Heart right ventricle (tissue), 16 donors: Measurements from ENCODE around the gene MYRF. TPM values are rescaled to one million over a fixed set of nuclear protein-coding genes. Genes with fewer than 3 reads are reported as not detected.

Experiments
- ATAC-seq, 8 donors: fragments of 200-7000 bp; cut with Tn5 transposase; one replicate each; pipeline ENCODE4 v1.9.1; 2020; ENCODE audit warnings: mild to moderate bottlenecking in 8 of 8, moderate library complexity in 8 of 8, moderate number of reproducible peaks in 1 of 8
- DNase-seq, 2 donors: peaks; one replicate each; pipeline ENCODE4 v3.0.0-alpha.2; 2020
- H3K27ac ChIP-seq, 10 donors: fragments of 200-600 bp; sonication (generic) in 2 of 10; one replicate each; pipeline versions ENCODE4 v1.5.0 to v1.8.0; 2020 to 2022; ENCODE audit warnings: mild to moderate bottlenecking in 3 of 10
- H3K27me3 ChIP-seq, 7 donors: fragments of 200-600 bp; one replicate each; pipeline ENCODE4 v1.8.0; 2021 to 2022; ENCODE audit warnings: mild to moderate bottlenecking in 2 of 7
- H3K36me3 ChIP-seq, 9 donors: fragments of 200-600 bp; sonication (generic) in 1 of 9; one replicate each; pipeline versions ENCODE4 v1.5.0 to v1.8.0; 2020 to 2022; ENCODE audit warnings: mild to moderate bottlenecking in 2 of 9
- H3K4me1 ChIP-seq, 9 donors: fragments of 200-600 bp; sonication (generic) in 1 of 9; one replicate each; pipeline versions ENCODE4 v1.5.0 to v1.8.0; 2020 to 2022; ENCODE audit warnings: mild to moderate bottlenecking in 4 of 9
- H3K4me3 ChIP-seq, 10 donors: fragments of 200-600 bp; sonication (generic) in 2 of 10; one replicate each; pipeline versions ENCODE4 v1.5.0 to v1.8.0; 2020 to 2022; ENCODE audit warnings: mild to moderate bottlenecking in 7 of 10, moderate library complexity in 2 of 10
- H3K9me3 ChIP-seq, 11 donors: fragments of 200-600 bp in 10 of 11; sonication (generic) in 2 of 11; one replicate each; pipeline versions ENCODE4 v1.5.0 to v1.8.0; 2013 to 2022; ENCODE audit warnings: mild to moderate bottlenecking in 2 of 11, control low read depth in 1 of 11, moderate library complexity in 1 of 11
- WGBS, 2 donors: extraction: QIAGEN DNeasy Blood & Tissue Kit; methylation state at CpG; one replicate each; pipeline ENCODE4 v1.1.7; 2013; ENCODE audit warnings: inconsistent platforms in 1 of 2; 5-methylcytosine and 5-hydroxymethylcytosine counted together
- intact Hi-C, 10 donors: fragments of 100-400 bp; cut with DNase I; formaldehyde crosslinking; loops; one replicate each; pipeline versions ENCODE4 v1.11.1 to v1.14.2; 2022
- polyA plus RNA-seq, 2 donors: library from polyadenylated mRNA; stranded (reverse); fragments of 200-250 nt; gene quantifications; one replicate each; pipeline ENCODE4 v1.2.3, GENCODE V29; 2013
- total RNA-seq, 10 donors: library from RNA; stranded (reverse); fragmentation: NEBNext Ultra II Directional in 3 of 10; extraction: Animal tissue kit (Norgen Biotek cat#: 25700) in 3 of 10; gene quantifications; one replicate each; pipeline versions ENCODE4 v1.2.1 to v1.2.4, GENCODE V29; 2021 to 2023
- TF ChIP-seq, protein P1 (sequence below), 9 donors: fragments of 200-600 bp; sonication (generic) in 2 of 9; IDR thresholded peaks; one replicate each; pipeline versions ENCODE4 v1.5.0 to v1.8.0; 2021 to 2022; ENCODE audit warnings: antibody characterized with exemption in 9 of 9, mild to moderate bottlenecking in 5 of 9, moderate library complexity in 1 of 9
- donor health status: Arrhythmogenic right ventricular cardiomyopathy.
- donor health status: ischemic (EF 13 %, LVEDD 7.1; RV severe dilation, severe dysfunction).
- donor health status: healthy with polysubstance abuse.
- donor health status: DM: no; HTN: yes; CAD: no.
- donor health status: DM: no; HTN: no; CAD: no.
- donor health status: ischemic (EF 25% LVEDD 6.9; RV normal size, moderate dysfunction).
- donor health status: ischemic (EF 25% LVEDD 5.7; RV mildly dilated, moderate dysfunction).
- donor health status: healthy.
- donor health status: DM: yes; HTN: yes; CAD: no.
- donor health status: Ischemic cardiomyopathy.
- donor health status: ischemic (EF 35%, LVEDD 5.7; RV mildly dilated, moderate dysfunction).
- donor health status: nonischemic (EF 11% LVEDD 7.7; RV severe dilation, severe dysfunction).
- donor health status: DM: yes; HTN: yes; CAD: no.
- donor health status: PGD.
- donor health status: ischemic (EF 29% LVEDD 5.4; RV normal size, mild dysfunction).
- donor health status: nonischemic (EF 23%, LVEDD 6.1; RV moderate dilation, normal function).

The MYRF gene
- total and polyA plus RNA-seq, 12 donors, result 0.13 to 1.2 (median 0.26) TPM

DNA sequence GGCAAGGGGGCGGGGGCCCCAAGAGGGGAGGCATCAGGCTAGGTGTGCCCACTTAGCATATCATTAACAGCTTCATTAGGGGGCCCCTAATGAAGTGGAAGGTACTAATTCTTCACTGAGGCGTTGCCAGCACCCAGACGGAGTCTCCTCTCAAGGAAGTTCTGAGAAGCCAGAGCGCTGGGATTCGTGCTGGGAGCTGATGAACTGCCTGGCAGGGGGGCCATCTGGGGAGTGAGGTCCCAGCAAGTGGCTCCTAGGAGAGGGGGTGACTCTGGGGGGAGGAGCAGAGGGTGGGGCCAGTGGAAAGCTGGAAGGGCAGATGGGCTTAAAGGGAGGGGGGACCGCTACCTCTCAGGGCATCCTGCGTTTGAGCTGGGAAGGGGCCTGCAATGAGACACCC is 42.4 kb upstream of the MYRF start:
- Histone ChIP-seq H3K4me1 (peaks cover 0 to 16% (median 5%) of the 10 kb centered on the region in 9 donors), H3K36me3 (no peaks in the 10 kb centered on the region), H3K27me3 (no peaks in the 10 kb centered on the region), H3K4me3 (no peak overlapping the region), H3K27ac (no peak overlapping the region), H3K9me3 (no peaks in the 10 kb centered on the region)
- intact Hi-C loops, result no loop called here
- DNase-seq (no peak), ATAC-seq (no peak)
- TF ChIP-seq, protein P1, sequence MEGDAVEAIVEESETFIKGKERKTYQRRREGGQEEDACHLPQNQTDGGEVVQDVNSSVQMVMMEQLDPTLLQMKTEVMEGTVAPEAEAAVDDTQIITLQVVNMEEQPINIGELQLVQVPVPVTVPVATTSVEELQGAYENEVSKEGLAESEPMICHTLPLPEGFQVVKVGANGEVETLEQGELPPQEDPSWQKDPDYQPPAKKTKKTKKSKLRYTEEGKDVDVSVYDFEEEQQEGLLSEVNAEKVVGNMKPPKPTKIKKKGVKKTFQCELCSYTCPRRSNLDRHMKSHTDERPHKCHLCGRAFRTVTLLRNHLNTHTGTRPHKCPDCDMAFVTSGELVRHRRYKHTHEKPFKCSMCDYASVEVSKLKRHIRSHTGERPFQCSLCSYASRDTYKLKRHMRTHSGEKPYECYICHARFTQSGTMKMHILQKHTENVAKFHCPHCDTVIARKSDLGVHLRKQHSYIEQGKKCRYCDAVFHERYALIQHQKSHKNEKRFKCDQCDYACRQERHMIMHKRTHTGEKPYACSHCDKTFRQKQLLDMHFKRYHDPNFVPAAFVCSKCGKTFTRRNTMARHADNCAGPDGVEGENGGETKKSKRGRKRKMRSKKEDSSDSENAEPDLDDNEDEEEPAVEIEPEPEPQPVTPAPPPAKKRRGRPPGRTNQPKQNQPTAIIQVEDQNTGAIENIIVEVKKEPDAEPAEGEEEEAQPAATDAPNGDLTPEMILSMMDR (IDR thresholded peaks at IDR 0.05), result no peak
- WGBS, 2 donors, result 90% methylated on average over 7 of the region's 7 CpGs

DNA sequence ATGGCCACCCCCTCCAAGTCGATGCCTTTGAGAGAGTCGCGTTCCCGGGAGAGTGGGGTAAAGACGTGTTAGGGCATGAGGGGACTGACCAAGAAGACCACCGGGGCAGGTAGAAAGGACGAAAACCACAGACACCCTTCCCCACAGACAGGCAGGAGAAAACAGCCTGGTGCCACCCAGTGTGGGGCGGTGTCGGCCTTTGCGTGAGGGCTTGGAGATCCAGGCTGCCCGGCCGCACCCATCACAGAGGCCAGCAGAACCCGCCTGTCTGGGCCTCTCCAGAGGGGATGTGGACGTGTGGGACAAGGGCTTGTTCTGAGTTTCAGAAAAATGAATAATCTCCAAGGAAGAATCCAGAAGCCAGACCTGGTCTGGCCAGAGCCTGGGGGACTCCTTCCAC is 41.4 kb upstream of the MYRF start:
- H3K4me1 ChIP-seq, result peaks cover 0 to 25% (median 6%) of the 10 kb centered on the region in 9 donors
- 90 to 95% methylated on average over 14 of the region's 14 CpGs for WGBS, 2 donors
- ATAC-seq, result no peak
- no peaks in the 10 kb centered on the region for H3K9me3 ChIP-seq
- TF ChIP-seq, protein P1 (IDR thresholded peaks at IDR 0.05), result no peak
- no peaks in the 10 kb centered on the region for H3K27me3 ChIP-seq
- intact Hi-C loops, result no loop called here
- H3K27ac ChIP-seq, result peak overlapping the region in 1 of 10 donors; percentile 14
- H3K36me3 ChIP-seq, result no peaks in the 10 kb centered on the region
- DNase-seq, result no peak
- no peak overlapping the region for H3K4me3 ChIP-seq

DNA sequence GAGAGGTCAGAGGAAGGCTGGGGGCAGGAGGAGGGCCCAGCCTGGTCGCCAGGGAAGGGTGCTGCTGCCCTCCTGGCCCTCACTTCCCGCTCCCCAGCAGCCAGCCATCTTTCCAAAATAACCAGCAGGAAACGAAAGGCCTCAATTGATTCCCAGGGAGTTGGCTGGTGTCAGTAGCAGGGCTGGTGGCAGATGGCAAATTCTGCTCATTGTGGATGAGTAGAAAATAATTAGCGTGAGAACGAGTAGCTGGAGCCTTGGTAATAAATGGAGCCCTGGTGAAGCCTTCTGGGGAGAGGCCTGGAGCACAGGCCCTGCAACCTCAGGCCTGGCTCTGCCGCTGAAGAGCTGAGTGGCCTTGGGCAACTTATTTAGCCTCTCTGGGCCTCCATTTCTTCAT is 40.9 kb upstream of the MYRF start:
- ATAC-seq, result no peak
- Histone ChIP-seq H3K9me3 (no peaks in the 10 kb centered on the region), H3K27me3 (no peaks in the 10 kb centered on the region), H3K4me1 (peaks cover 0 to 25% (median 6%) of the 10 kb centered on the region in 9 donors), H3K4me3 (no peak overlapping the region), H3K27ac (peak overlapping the region in 1 of 10 donors; percentile 14), H3K36me3 (no peaks in the 10 kb centered on the region)
- DNase-seq, result no peak
- TF ChIP-seq, protein P1 (IDR thresholded peaks at IDR 0.05), result no peak
- WGBS, 2 donors, result 80% methylated on average over 6 of the region's 6 CpGs
- intact Hi-C loops, result no loop called here

DNA sequence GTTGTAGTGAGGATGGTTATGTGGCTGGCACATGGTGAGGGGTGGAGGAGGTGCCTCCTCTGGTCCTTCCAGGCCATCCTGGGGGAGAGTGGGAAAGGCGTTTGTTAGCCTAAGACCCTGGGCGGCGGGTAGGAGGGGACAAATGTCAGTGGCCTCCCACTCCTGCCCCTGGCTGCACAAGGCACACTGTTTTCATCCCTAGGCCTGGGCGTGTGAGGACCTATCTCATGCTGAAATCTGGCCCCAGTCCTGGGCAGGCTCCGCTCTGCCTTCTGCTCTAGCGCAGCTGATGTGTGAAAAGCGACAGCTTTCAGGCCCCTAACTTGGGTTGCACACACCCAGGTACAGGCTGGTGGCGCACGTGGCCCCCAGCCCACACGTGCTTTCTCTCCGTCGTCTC is 40.1 kb upstream of the MYRF start:
- DNase-seq (no peak), ATAC-seq (no peak)
- no peak overlapping the region for H3K4me3 ChIP-seq
- whole genome bisulfite sequencing, 2 donors, result 90 to 92% methylated on average over 12 of the region's 12 CpGs
- H3K27ac ChIP-seq, result no peak overlapping the region
- H3K36me3 ChIP-seq, result no peaks in the 10 kb centered on the region
- H3K27me3 ChIP-seq, result no peaks in the 10 kb centered on the region
- TF ChIP-seq, protein P1 (IDR thresholded peaks at IDR 0.05), result no peak
- no peaks in the 10 kb centered on the region for H3K9me3 ChIP-seq
- intact Hi-C loops, result no loop called here
- H3K4me1 ChIP-seq, result peaks cover 0 to 27% (median 2%) of the 10 kb centered on the region in 9 donors
